PC-3 (cell line): ENCODE results near the gene DPP7. TPM values are rescaled to one million over a fixed set of nuclear protein-coding genes. Genes with fewer than 3 reads are reported as not detected.

Source experiments
- ATAC-seq: fragments of 200-7000 bp; cut with Tn5 transposase; 2 replicates; pipeline ENCODE4 v1.9.1; 2020; ENCODE audit warnings: mild to moderate bottlenecking, moderate library complexity
- BruUV-seq: library from RNA; stranded (reverse); fragments of 400-500 nt; replicated peaks from 2 replicates; lab custom pipeline; 2021; lab: Mats Ljungman, UMichigan
- CTCF ChIA-PET: fragments of 300-600 bp; sonication (Branson Sonifier 250); formaldehyde crosslinking; loops from one replicate; lab custom pipeline; 2022; ENCODE audit warnings: antibody characterized with exemption; lab: Charles Lee
- POLR2A ChIA-PET: fragments of 300-600 bp; sonication (Branson Sonifier 250); formaldehyde crosslinking; loops from one replicate; lab custom pipeline; 2022; ENCODE audit warnings: antibody characterized with exemption; ENCODE audit not compliant: unreplicated experiment; lab: Charles Lee
- DNase-seq: peaks from one replicate; pipeline ENCODE4 v3.0.0-alpha.2; 2015
- H2AFZ ChIP-seq: fragments of 300-600 bp; sonication (generic); 2 replicates; pipeline ENCODE4 v1.6.0; 2016; ENCODE audit warnings: antibody characterized with exemption, low read length
- H3F3A ChIP-seq: fragments of 300-600 bp; sonication (generic); one replicate; pipeline ENCODE4 v1.6.0; 2017; ENCODE audit warnings: antibody characterized with exemption, low read length, control low read depth, mild to moderate bottlenecking; ENCODE audit not compliant: unreplicated experiment
- H3K27ac ChIP-seq: fragments of 300-600 bp; sonication (generic); 2 replicates; pipeline ENCODE4 v1.5.1; 2016; ENCODE audit warnings: mild to moderate bottlenecking, low read length
- H3K27me3 ChIP-seq: fragments of 300-600 bp; sonication (generic); 2 replicates; pipeline ENCODE4 v1.6.1; 2016; ENCODE audit warnings: low read length, mixed read lengths
- H3K36me3 ChIP-seq: fragments of 300-600 bp; sonication (generic); 2 replicates; pipeline ENCODE4 v1.6.1; 2016; ENCODE audit warnings: low read depth, mixed run types, low read length, mixed read lengths
- H3K4me1 ChIP-seq: fragments of 300-600 bp; sonication (generic); 2 replicates; pipeline ENCODE4 v1.5.1; 2016; ENCODE audit warnings: low read length; ENCODE audit not compliant: insufficient read depth
- H3K4me2 ChIP-seq: fragments of 300-600 bp; sonication (generic); 2 replicates; pipeline ENCODE4 v1.6.0; 2016; ENCODE audit warnings: low read length
- H3K4me3 ChIP-seq: fragments of 300-600 bp; sonication (generic); 2 replicates; pipeline ENCODE4 v1.5.1; 2016; ENCODE audit warnings: mild to moderate bottlenecking, low read length, mixed read lengths
- H3K79me2 ChIP-seq: fragments of 300-600 bp; sonication (generic); 2 replicates; pipeline ENCODE4 v1.6.1; 2017; ENCODE audit warnings: low read length, mixed read lengths
- H3K9ac ChIP-seq: fragments of 300-600 bp; sonication (generic); 2 replicates; pipeline ENCODE4 v1.6.0; 2016; ENCODE audit warnings: mild to moderate bottlenecking, low read length
- H3K9me2 ChIP-seq: fragments of 300-600 bp; sonication (generic); replicated peaks from 2 replicates; pipeline ENCODE4 v1.6.1; 2016; ENCODE audit warnings: mixed run types, low read length, mixed read lengths
- H3K9me3 ChIP-seq: fragments of 300-600 bp; sonication (generic); 2 replicates; pipeline ENCODE4 v1.6.1; 2016; ENCODE audit warnings: low read length, mixed read lengths
- H4K20me1 ChIP-seq: fragments of 300-600 bp; sonication (generic); 2 replicates; pipeline ENCODE4 v1.6.1; 2016; ENCODE audit warnings: low read length, mixed read lengths
- EZH2 ChIP-seq: fragments of 300-600 bp; sonication (generic); IDR thresholded peaks from one replicate; pipeline ENCODE4 v1.6.1; 2017; ENCODE audit warnings: antibody characterized with exemption, mild to moderate bottlenecking, low read length; ENCODE audit not compliant: unreplicated experiment
- EZH2phosphoT487 ChIP-seq: fragments of 300-600 bp; sonication (generic); IDR thresholded peaks from 2 replicates; pipeline ENCODE4 v1.6.1; 2018; ENCODE audit warnings: mild to moderate bottlenecking, antibody characterized with exemption, low read length, borderline replicate concordance
- intact Hi-C: fragments of 100-400 bp; cut with micrococcal nuclease; formaldehyde crosslinking; loops from 2 replicates; pipeline ENCODE4 v1.9.0; 2023
- total RNA-seq: library from RNA; depleted of rRNA; stranded (reverse); fragments of >200 nt; gene quantifications from 2 replicates; pipeline ENCODE4 v1.2.3, GENCODE V29; 2014
- TF ChIP-seq, protein P1 (sequence below): fragments of 300-600 bp; sonication (generic); conservative IDR thresholded peaks from 2 replicates; pipeline ENCODE4 v1.5.1; 2017; ENCODE audit warnings: antibody characterized with exemption, low read depth, mild to moderate bottlenecking, low read length

DPP7 gene
- total RNA-seq, 1 experiment from 2014 or later = 103 TPM

DNA sequence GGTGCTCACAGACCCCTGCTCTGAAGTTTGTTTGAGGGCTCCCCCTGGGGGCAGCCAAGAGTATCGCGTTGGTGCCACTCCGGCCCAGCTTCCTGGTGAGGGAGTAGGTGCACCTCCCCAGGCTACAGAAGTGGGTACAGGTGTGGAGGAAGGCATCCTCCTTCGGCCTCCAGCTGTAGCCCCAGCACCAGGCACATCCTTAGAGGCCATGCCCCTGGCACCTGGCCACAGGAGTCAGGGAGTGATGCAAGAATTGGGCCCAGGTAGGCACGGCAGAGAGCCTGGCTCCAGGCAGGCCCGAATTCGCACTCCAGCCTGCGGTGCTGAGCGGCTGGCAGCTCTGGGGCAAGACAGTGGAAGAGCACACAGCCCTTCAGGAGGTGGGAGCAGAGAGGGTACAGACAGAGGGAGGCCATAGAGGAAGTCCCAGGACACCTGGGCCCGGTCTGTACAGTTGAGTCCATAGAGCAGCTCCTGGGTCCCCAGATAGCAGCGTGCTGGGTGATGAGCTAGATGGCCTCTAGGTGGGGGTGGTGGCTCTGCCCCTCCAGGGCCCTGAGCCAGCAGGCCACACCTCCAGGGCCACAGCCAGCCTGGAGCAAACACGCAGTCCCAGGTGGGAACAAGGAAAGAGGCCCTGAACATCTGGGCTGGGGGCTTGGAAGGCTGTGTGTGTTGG, 46.5 kb downstream of the DPP7 start:
- intact Hi-C loops = loop anchor here (2.0 kb wide), 1 partner anchor 19 kb away; no protein-coding TSS in a partner anchor
- Histone ChIP-seq H3K4me3 (peak overlapping the region; percentile 84; the same call in 1 of the 2 replicates), H3K9ac (no peak overlapping the region), H2AFZ (no peak overlapping the region), H4K20me1 (peaks cover 13% of the 10 kb centered on the region; the same call in 1 of the 2 replicates), H3K4me2 (peak overlapping the region; percentile 95), H3K79me2 (peaks cover 30% of the 10 kb centered on the region), H3K27ac (no peak overlapping the region), H3K4me1 (peaks cover 20% of the 10 kb centered on the region), H3K9me2 (no peaks in the 10 kb centered on the region), H3K9me3 (no peaks in the 10 kb centered on the region), H3K27me3 (no peaks in the 10 kb centered on the region), H3F3A (peaks cover 2% of the 10 kb centered on the region), H3K36me3 (no peaks in the 10 kb centered on the region)
- ChIA-PET POLR2A (interaction anchor here (0.6 kb wide), 2 partner anchors 17 to 21 kb away, joined by 20 to 32 read pairs; no protein-coding TSS in a partner anchor), CTCF (interaction anchor here (1.1 to 1.4 kb wide), 3 partner anchors 19 to 39 kb away, joined by 4 to 10 read pairs (median 5); partner anchors contain the start of genes MAN1B1 and NPDC1)
- TF ChIP-seq, protein P1, sequence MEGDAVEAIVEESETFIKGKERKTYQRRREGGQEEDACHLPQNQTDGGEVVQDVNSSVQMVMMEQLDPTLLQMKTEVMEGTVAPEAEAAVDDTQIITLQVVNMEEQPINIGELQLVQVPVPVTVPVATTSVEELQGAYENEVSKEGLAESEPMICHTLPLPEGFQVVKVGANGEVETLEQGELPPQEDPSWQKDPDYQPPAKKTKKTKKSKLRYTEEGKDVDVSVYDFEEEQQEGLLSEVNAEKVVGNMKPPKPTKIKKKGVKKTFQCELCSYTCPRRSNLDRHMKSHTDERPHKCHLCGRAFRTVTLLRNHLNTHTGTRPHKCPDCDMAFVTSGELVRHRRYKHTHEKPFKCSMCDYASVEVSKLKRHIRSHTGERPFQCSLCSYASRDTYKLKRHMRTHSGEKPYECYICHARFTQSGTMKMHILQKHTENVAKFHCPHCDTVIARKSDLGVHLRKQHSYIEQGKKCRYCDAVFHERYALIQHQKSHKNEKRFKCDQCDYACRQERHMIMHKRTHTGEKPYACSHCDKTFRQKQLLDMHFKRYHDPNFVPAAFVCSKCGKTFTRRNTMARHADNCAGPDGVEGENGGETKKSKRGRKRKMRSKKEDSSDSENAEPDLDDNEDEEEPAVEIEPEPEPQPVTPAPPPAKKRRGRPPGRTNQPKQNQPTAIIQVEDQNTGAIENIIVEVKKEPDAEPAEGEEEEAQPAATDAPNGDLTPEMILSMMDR = peak; percentile 61
- no peak for TF ChIP-seq EZH2
- DNase-seq (peak; percentile 87), ATAC-seq (peak; percentile 37)
- BruUV-seq = no TSS peak

DNA sequence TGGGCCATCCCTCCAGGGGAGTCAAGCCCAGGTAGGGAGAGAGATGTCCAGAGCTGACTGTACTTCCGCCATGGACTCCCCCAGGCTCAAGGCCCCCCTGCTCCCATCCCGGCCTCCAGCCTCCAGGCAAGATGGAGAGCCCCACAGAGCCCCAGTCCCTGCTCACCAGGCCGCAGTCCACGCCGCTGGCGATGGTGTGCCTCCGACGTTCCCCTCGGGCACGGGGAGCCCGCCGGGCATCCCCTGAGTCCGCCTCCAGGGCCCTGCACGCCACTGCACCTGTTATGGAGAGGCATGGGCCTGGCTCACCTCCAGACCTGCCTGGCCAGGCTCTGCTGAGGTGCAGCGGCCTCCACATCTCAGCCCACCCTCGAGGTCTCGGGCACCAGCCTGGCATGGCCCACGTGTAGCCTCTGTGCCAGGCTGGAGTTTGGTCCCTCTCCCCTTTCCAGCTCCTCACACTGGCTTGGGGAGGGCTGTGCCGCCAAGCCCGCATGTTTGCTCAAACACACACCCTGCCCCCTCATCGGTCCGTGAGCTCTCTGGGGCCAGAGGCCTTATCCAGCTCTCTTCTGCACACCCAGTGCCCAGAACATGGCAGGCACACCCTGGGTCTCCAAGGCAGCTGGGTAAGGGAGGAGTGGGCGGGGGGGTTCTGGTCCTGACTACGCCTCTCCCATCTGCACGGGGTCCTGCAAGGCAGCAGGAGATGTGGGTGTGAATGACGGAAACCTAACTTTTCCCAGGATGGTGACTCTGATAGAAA, 48.3 kb downstream of the DPP7 start:
- Histone ChIP-seq H4K20me1 (peaks cover 13% of the 10 kb centered on the region; the same call in 1 of the 2 replicates), H3K4me2 (no peak overlapping the region), H3F3A (peaks cover 2% of the 10 kb centered on the region), H3K9me2 (no peaks in the 10 kb centered on the region), H3K27ac (no peak overlapping the region), H3K27me3 (no peaks in the 10 kb centered on the region), H3K4me1 (peaks cover 20% of the 10 kb centered on the region), H3K79me2 (peaks cover 30% of the 10 kb centered on the region), H2AFZ (no peak overlapping the region), H3K36me3 (no peaks in the 10 kb centered on the region), H3K9ac (no peak overlapping the region), H3K9me3 (no peaks in the 10 kb centered on the region), H3K4me3 (no peak overlapping the region)
- POLR2A ChIA-PET = no interaction called here
- CTCF ChIA-PET = interaction anchor here (0.6 kb wide), 1 partner anchor 14 kb away, joined by 3 read pairs; no protein-coding TSS in a partner anchor
- ATAC-seq (no peak), DNase-seq (no peak)
- TF ChIP-seq, protein P1 = no peak
- no peak for TF ChIP-seq EZH2phosphoT487
- TF ChIP-seq EZH2 = no peak
- intact Hi-C loops = loop anchor here (2.0 kb wide), 1 partner anchor 17 kb away; no protein-coding TSS in a partner anchor
- BruUV-seq = no TSS peak
